SH-SY5Y (cell line): ENCODE results near the gene HERPUD2.

ENCODE experiments used
- GATA2 ChIP-seq: IDR thresholded peaks from 2 replicates; pipeline ENCODE4 v1.6.1; 2011; ENCODE audit warnings: mild to moderate bottlenecking, low read depth, low read length
- GATA3 ChIP-seq: IDR thresholded peaks from 2 replicates; pipeline ENCODE4 v1.6.1; 2011; ENCODE audit warnings: low read depth, mild to moderate bottlenecking, low read length, moderate library complexity

GRCh38 chr7:35650751-35651150 is 44.2 kb downstream of the HERPUD2 start:
- TF ChIP-seq GATA3, result no peak
- no peak for TF ChIP-seq GATA2
